NCI-H2196 treated with DMSO at 0.1 percent for 48 hours (cell line): ENCODE results near the gene NEK3.
"Not testable (repeated sequence)": the region's sequence is repeated elsewhere in the genome, so short reads cannot be mapped to it uniquely, and the experiment has no call there.

Source experiments
- DNase-seq: peaks from one replicate; lab custom pipeline; 2025; ENCODE audit not compliant: unreplicated experiment; lab: John Stamatoyannopoulos, UW

Gene NEK3

DNA sequence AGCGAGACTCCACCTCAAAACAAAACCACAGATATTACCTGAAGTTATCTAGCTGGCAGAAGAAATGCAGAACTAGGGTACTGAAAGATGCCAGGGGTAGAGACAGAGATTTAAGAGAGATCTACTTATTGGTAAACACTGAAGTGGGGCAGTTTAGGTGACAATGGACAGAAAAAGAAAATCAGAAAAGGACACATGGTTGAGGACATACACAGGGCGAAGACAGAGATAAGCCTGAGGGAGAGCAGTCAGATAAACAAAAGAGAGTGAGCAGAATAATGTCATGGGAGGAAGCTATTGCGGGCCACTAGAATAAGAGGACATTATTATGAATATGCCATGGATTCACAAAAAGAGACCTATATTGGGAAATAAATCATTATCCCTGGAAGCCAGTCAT is 33.9 kb downstream of the NEK3 start:
- DNase-seq, result no peak

DNA sequence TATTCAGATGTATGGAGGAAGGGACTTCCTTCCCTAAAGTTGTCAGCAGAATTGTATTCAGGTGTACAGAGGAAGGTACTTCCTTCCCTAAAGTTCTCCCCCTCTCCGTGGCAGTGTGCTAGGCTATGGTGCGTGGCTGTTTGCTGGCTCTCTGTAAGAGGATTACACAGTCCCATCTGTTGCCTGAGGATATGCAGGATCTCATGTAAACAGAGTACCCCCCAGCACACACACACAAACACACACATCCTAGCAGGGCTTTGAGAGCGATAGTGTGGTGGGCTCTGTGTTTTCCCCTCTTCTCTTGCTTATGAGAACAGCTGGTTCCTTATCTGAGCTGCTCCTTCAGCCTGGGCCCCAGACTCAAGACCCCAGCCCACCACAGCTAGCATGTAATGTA is 40.8 kb downstream of the NEK3 start:
- DNase-seq, result no peak

DNA sequence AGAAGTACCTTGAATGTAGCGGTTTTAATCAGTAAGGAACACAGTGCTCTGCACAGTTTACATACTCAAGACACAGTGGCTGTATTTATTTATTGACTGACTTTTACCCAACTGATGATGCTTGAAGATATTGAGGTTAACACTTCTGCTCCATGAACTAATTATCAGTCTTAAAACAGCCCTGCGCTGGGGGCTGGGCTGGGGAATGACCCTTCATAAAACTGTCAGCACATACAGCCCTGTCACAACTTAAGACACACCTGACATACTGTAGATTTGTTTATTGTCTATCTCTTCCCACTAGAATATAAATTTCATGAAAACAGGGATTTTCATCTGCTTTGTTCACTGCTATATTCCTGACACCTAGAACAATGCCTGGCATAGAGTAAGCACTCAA is 41.3 kb downstream of the NEK3 start:
- DNase-seq, result no peak

DNA sequence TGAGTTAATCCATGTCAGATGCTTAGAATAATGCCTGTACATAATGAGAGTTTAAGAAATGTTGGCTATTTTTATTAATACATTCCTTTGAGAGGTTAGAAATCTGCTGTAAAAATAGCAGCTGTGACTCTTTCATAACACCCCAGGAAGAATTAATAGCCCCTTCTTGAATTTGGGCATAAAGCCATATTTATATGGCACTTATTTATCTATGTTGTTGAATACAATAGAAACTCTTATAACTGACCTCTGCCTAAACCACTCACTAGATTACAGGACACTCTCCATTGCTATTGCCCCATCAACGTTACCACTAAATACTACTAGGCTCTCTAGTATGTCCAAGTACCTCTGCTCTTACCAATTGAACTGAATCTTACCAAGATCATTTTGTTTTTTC is 46.8 kb downstream of the NEK3 start:
- DNase-seq, result no peak

GRCh38 chr13:52109116-52109670 is 50.2 kb downstream of the NEK3 start:
- no peak for DNase-seq

- DNase-seq, result no peak
These were observed 53.6 kb downstream of the NEK3 start for GRCh38 chr13:52105841-52106240.

DNA sequence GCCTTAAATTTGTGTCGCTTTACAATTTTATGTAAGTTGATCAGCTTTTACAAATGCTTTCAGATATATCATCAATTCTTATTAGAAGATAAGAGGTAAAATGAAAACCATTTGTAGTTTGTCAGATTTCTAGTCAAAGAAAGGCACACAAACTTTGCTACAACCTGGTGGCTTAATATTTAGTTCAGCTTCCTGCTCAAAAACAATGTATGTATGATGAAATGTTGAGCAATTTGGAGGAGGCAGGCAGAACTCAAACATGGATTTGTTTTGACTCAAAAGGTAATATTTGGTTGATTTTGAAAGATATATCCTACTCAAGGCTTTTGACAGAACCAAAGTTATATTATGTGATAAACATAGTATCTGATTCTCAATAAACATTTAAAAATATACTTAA is 54.8 kb downstream of the NEK3 start:
- no peak for DNase-seq

DNA sequence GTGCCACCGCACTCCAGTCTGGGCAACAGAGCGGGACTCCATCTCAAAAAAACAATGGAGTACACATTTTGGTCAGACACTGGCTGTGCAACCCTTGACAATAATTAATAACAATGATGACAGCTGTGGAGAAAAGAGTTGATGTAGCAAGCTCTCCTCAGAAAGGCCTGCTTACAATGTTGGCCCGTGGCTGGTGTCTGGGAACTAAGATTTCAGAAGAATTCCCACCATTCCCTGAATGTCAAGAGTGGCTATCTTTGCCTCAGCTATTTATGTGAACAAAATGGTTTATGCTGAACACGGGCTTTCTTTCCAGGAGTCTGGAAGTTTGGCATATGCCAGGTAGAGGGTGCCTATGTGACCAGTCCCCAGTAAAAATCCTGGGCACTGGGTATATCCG is 56.0 kb downstream of the NEK3 start:
- DNase-seq, result no peak

GRCh38 chr13:52102423-52102822 is 57.0 kb downstream of the NEK3 start:
- not testable (repeated sequence) for DNase-seq

GRCh38 chr13:52097197-52097596 is 62.2 kb downstream of the NEK3 start:
- DNase-seq, result no peak

DNA sequence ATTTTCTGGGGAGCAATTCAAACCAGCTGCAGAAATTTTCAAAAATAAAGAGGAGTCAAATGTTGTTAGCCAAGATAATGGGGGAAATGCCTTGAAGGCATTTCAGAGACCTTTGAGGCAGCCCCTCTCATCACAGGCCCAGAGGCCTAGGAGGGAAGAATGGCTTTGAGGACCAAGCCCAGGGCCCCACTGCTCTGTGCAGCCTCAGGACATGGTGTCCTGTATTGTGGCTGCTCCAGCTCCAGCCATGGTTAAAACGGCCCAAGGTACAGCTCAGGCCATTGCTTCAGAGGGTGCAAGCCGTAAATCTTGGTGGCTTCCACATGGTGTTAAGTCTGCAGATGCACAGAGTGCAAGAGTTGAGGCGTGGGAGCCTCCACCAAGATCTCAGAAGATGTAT is 62.6 kb downstream of the NEK3 start:
- DNase-seq, result no peak

DNA sequence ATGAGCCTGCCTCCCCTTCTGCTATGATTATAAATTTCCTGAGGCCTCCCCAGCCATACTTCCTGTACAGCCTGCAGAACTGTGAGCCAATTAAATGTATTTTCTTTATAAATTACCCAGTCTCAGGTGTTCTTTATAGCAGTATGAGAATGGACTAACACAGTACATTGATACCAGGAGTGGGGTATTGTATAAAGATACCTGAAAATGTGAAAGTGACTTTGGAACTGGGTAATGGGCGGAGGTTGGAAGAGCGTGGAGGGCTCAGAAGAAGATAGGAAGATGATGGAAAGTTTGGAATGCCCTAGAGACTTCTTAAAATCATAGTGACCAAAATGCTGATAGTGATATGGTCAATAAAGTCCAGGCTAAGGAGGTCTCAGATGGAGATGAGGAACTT is 63.3 kb downstream of the NEK3 start:
- DNase-seq, result no peak

DNA sequence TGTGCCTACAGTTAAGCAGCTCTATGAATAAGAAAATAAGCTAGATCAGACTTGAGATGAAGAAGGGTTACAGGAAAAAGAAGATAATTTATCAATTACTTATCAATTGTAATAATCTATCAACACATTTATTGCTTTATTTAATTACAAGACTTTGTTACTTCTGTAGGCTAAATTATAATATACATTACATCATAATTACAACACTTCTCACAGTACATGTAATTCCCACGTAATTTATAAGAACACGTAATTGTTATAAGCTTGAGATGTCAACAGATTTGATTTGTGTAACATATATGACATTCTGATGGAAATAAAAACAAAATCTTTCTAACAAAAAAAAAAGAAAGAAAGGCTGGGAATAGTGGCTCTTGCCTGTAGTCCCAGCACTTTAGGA is 67.3 kb downstream of the NEK3 start:
- DNase-seq, result no peak

DNA sequence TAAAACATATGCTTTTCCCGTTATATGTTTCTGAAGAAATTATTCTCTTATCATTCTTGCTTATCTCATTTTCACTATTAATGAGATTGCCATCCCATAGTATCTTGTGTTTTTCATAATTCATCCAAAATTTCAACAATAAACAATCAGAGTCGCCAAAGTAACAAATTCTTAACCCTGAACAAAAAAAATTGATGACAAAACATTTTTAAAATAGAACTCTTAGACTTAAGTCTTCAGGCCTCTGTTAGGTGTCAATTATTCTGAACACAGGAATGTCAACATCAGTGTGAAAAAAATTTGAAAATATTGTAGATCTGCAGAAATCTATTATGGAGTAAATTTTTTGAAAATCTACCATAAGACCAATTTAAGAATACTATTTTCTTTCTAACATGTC is 67.9 kb downstream of the NEK3 start:
- DNase-seq, result no peak

DNA sequence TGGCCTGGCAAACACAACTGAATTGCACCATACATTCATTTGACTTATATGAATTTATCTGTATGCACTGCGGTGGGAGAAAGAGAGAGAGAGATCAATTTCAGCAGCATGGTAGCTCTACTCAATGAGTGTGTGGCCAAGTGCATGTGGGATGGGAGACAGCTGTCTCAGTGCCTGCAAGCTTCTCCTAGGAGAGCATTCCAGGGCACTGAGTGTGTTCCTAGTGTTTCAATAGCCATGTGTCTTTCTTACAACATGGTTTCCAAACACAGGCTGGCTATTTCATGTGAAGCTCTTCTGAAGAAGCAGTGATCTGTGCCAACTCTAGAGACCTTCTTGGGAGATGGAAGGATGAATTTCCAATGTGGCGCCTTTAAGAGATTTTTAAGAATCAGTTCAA is 74.0 kb downstream of the NEK3 start:
- no peak for DNase-seq

DNA sequence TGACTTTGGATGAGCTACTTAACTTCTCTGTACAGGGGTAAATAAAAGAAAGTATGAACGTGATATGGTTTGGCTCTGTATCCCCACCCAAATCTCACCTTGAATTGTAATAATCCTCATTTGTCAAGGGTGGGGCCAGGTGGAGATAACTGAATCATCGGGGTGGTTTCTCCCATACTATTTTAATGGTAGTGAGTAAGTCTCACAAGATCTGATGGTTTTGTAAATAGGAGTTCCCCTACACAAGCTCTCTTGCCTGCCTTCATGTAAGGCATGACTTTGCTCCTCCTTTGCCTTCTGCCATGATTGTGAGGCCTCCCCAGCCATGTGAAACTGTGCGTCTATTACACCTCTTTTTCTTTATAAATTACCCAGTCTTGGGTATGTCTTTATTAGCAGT is 74.4 kb downstream of the NEK3 start:
- DNase-seq, result not testable (repeated sequence)
